HEK293 (cell line): ENCODE data around the gene RRP15.

ENCODE experiments used
- CTCF ChIP-seq: fragments of 450-650 bp; formaldehyde crosslinking; IDR thresholded peaks from 2 replicates; pipeline ENCODE4 v1.5.1; 2016; ENCODE audit warnings: missing biosample characterization, missing genetic modification characterization
- GLI4 ChIP-seq: fragments of 450-650 bp; formaldehyde crosslinking; IDR thresholded peaks from 2 replicates; pipeline ENCODE4 v1.5.1; 2016; ENCODE audit warnings: missing biosample characterization, missing genetic modification characterization
- YY1 ChIP-seq: fragments of 450-650 bp; formaldehyde crosslinking; IDR thresholded peaks from 2 replicates; pipeline ENCODE4 v1.5.1; 2018; ENCODE audit warnings: missing biosample characterization, missing genetic modification characterization
- ZNF184 ChIP-seq: fragments of 450-650 bp; IDR thresholded peaks from 2 replicates; pipeline ENCODE4 v1.5.1; 2018; ENCODE audit warnings: missing biosample characterization, mild to moderate bottlenecking, missing genetic modification characterization
- ZNF274 ChIP-seq, 2 experiments: fragments of 200-500 bp in 1 of 2; fragments of 450-650 bp in 1 of 2; sonication (Bioruptor generic) in 1 of 2; formaldehyde crosslinking in 1 of 2; IDR thresholded peaks; 2 replicates each; pipeline versions ENCODE4 v1.5.1 to v1.6.1; 2014 to 2016; ENCODE audit warnings: borderline replicate concordance in 1 of 2, inconsistent platforms in 1 of 2, low read length in 1 of 2, missing biosample characterization in 1 of 2, missing genetic modification characterization in 1 of 2
- ZNF324 ChIP-seq: fragments of 450-650 bp; formaldehyde crosslinking; IDR thresholded peaks from 2 replicates; pipeline ENCODE4 v1.5.1; 2016; ENCODE audit warnings: missing biosample characterization, missing genetic modification characterization
- ZNF660 ChIP-seq: fragments of 450-650 bp; IDR thresholded peaks from 2 replicates; pipeline ENCODE4 v1.5.1; 2018; ENCODE audit warnings: missing biosample characterization, mild to moderate bottlenecking, missing genetic modification characterization
- ZNF692 ChIP-seq: fragments of 450-650 bp; formaldehyde crosslinking; IDR thresholded peaks from 2 replicates; pipeline ENCODE4 v1.5.1; 2016; ENCODE audit warnings: missing biosample characterization, missing genetic modification characterization
- ZNF792 ChIP-seq: fragments of 450-650 bp; formaldehyde crosslinking; IDR thresholded peaks from 2 replicates; pipeline ENCODE4 v1.5.1; 2016; ENCODE audit warnings: missing biosample characterization, missing genetic modification characterization
- TF ChIP-seq, protein P1 (sequence below): fragments of 450-650 bp; IDR thresholded peaks from 2 replicates; pipeline ENCODE4 v1.5.1; 2018; ENCODE audit warnings: missing biosample characterization, mild to moderate bottlenecking, missing genetic modification characterization
- TF ChIP-seq, protein P2 (sequence below): fragments of 450-650 bp; formaldehyde crosslinking; IDR thresholded peaks from 2 replicates; pipeline ENCODE4 v1.5.1; 2016; ENCODE audit warnings: missing biosample characterization, missing genetic modification characterization

GRCh38 chr1:218312509-218312908 is 27.4 kb downstream of the RRP15 start:
- TF ChIP-seq YY1 (tag by site-specific recombination): no peak
- TF ChIP-seq GLI4: no peak
- TF ChIP-seq ZNF660 (tag by site-specific recombination): no peak
- no peak for TF ChIP-seq ZNF274 (IDR thresholded peaks at IDR 0.05; ENCODE audit: low read length)
- TF ChIP-seq ZNF274 (tag by site-specific recombination; IDR thresholded peaks at IDR 0.05; ENCODE audit: borderline replicate concordance): no peak
- no peak for TF ChIP-seq CTCF (tag by site-specific recombination)
- no peak for TF ChIP-seq ZNF692 (tag by site-specific recombination)
- TF ChIP-seq ZNF324 (tag by site-specific recombination): no peak
- TF ChIP-seq, protein P1, sequence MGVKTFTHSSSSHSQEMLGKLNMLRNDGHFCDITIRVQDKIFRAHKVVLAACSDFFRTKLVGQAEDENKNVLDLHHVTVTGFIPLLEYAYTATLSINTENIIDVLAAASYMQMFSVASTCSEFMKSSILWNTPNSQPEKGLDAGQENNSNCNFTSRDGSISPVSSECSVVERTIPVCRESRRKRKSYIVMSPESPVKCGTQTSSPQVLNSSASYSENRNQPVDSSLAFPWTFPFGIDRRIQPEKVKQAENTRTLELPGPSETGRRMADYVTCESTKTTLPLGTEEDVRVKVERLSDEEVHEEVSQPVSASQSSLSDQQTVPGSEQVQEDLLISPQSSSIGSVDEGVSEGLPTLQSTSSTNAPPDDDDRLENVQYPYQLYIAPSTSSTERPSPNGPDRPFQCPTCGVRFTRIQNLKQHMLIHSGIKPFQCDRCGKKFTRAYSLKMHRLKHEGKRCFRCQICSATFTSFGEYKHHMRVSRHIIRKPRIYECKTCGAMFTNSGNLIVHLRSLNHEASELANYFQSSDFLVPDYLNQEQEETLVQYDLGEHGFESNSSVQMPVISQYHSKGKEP (tag by site-specific recombination): no peak
- TF ChIP-seq ZNF792: no peak
- TF ChIP-seq, protein P2, sequence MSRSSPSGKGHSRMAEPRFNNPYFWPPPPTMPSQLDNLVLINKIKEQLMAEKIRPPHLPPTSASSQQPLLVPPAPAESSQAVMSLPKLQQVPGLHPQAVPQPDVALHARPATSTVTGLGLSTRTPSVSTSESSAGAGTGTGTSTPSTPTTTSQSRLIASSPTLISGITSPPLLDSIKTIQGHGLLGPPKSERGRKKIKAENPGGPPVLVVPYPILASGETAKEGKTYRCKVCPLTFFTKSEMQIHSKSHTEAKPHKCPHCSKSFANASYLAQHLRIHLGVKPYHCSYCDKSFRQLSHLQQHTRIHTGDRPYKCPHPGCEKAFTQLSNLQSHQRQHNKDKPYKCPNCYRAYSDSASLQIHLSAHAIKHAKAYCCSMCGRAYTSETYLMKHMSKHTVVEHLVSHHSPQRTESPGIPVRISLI (tag by site-specific recombination): no peak
- no peak for TF ChIP-seq ZNF184 (tag by site-specific recombination)
